Glomerular visceral epithelial cell (primary cell): ENCODE results near the gene TUBA4B.

Experiments used
- DNase-seq: peaks from one replicate; pipeline ENCODE4 v3.0.0-alpha.2; 2016; ENCODE audit errors: extremely low spot score

Gene TUBA4B

GRCh38 chr2:219314804-219315468 lies 61.9 kb downstream of the TUBA4B start:
- DNase-seq, result no peak
